ENCODE data around the gene LNX1. TPM values are rescaled to one million over a fixed set of nuclear protein-coding genes. Genes with fewer than 3 reads are reported as not detected.

The LNX1 gene
- total and polyA plus RNA-seq, 9 donors, result 0.35 to 4.4 (median 1.5) TPM

DNA sequence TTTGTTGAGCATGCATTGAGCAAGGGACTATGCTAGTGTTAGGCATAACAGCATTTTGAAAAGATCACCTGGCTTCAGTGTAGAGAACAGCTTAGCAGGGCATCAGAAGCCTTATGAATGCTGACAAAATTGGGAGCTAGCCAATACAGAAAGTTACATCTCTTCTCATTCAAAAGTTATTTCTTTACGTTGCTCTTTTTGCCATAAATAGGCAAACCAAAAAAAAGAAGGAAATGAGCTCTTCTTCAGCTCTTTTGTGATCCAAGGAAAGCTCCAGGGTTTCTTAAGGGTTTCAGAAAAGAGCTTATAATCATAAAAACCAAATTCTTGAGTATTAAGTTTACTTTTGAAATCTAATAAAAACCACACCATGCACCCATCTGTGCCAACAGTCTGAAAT is 35.2 kb upstream of the LNX1 start:
- no peak for DNase-seq
- WGBS, 3 donors, result 79 to 87% (median 83%) methylated on average over 1 of the region's 1 CpG
- TF ChIP-seq EP300 (IDR thresholded peaks at IDR 0.05) (no peak), POLR2A (IDR thresholded peaks at IDR 0.05) (no peak), CTCF (IDR thresholded peaks at IDR 0.05) (no peak)

DNA sequence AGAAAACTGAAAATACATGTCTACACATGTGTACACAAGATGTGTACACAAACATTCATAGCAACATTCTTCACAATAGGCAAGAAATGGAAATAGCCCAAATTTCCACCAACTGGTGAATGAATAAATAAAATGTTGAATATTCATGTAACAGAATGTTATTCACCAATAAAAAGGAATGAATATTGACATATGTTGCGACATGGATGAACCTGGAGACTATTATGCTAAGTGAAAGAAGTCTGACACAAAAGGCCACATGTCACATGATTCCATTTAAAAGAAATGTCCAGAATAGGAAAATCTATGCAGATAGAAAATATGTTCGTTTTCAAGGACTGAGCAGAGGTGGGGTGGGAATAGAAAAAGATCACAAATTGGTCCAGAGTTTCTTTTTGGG is 34.6 kb upstream of the LNX1 start:
- H3K4me3 ChIP-seq, result no peak overlapping the region
- no peak overlapping the region for H3K27ac ChIP-seq
- H3K27me3 ChIP-seq, result no peaks in the 10 kb centered on the region
- WGBS, 3 donors, result 46 to 92% (median 82%) methylated on average over 2 of the region's 2 CpGs
- intact Hi-C loops (cut with DNase I), result no loop called here
- DNase-seq, result no peak
- TF ChIP-seq EP300 (IDR thresholded peaks at IDR 0.05) (no peak), POLR2A (IDR thresholded peaks at IDR 0.05) (no peak), CTCF (IDR thresholded peaks at IDR 0.05) (no peak)
- no peaks in the 10 kb centered on the region for H3K36me3 ChIP-seq
- H3K4me1 ChIP-seq (ENCODE audit: insufficient read depth), result peaks cover 2% of the 10 kb centered on the region
- no peaks in the 10 kb centered on the region for H3K9me3 ChIP-seq

More for the DNA sequence above, 35.2 kb upstream of the LNX1 start:
- Histone ChIP-seq H3K4me1 (ENCODE audit: insufficient read depth) (peaks cover 2% of the 10 kb centered on the region), H3K27ac (no peak overlapping the region), H3K36me3 (no peaks in the 10 kb centered on the region), H3K27me3 (no peaks in the 10 kb centered on the region), H3K9me3 (no peaks in the 10 kb centered on the region), H3K4me3 (no peak overlapping the region)
- intact Hi-C loops (cut with DNase I), result no loop called here

- TF ChIP-seq EP300 (IDR thresholded peaks at IDR 0.05) (no peak), POLR2A (IDR thresholded peaks at IDR 0.05) (no peak), CTCF (IDR thresholded peaks at IDR 0.05) (no peak)
- Histone ChIP-seq H3K4me3 (no peak overlapping the region), H3K27ac (no peak overlapping the region), H3K36me3 (no peaks in the 10 kb centered on the region), H3K27me3 (no peaks in the 10 kb centered on the region), H3K9me3 (no peaks in the 10 kb centered on the region), H3K4me1 (ENCODE audit: insufficient read depth) (peaks cover 2% of the 10 kb centered on the region)
- intact Hi-C loops (cut with DNase I), result no loop called here
- no peak for DNase-seq
- 68 to 83% (median 72%) methylated on average over 1 of the region's 1 CpG for WGBS, 3 donors
These were observed 31.5 kb upstream of the LNX1 start for GRCh38 chr4:53622739-53623151.

- H3K4me3 ChIP-seq, result no peak overlapping the region
- no peak overlapping the region for H3K27ac ChIP-seq
- 76 to 100% (median 95%) methylated on average over 3 of the region's 3 CpGs for WGBS, 3 donors
- H3K4me1 ChIP-seq (ENCODE audit: insufficient read depth), result peaks cover 2% of the 10 kb centered on the region
- intact Hi-C loops (cut with DNase I), result no loop called here
- TF ChIP-seq POLR2A (IDR thresholded peaks at IDR 0.05), result no peak
- no peak for TF ChIP-seq EP300 (IDR thresholded peaks at IDR 0.05)
- TF ChIP-seq CTCF (IDR thresholded peaks at IDR 0.05), result no peak
- no peaks in the 10 kb centered on the region for H3K36me3 ChIP-seq
- no peaks in the 10 kb centered on the region for H3K9me3 ChIP-seq
- no peak for DNase-seq
- no peaks in the 10 kb centered on the region for H3K27me3 ChIP-seq
These were observed 29.7 kb upstream of the LNX1 start for GRCh38 chr4:53620956-53621355.
